ENCODE data around the gene GDF11.

DNA sequence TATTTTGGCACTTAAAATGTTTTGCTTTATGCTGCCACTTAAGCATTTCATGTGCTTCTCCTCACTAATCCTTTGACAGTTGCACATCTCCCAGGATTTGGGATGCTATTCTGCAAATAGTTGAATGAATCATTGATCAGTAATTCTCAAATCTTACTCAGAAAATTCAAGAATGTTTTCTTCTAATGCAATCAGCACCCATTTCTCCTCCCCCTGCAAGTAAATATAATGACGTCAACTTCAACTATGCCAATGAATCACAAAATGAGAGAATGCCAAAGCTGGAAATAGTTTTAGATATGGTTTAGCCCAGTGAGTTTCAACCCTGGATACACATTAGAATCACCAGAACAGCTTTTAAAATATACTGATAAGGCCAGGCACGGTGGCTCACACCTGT is 29.2 kb upstream of the GDF11 start:
- no peak for TF ChIP-seq POLR2AphosphoS5 (IDR thresholded peaks at IDR 0.05)
- TF ChIP-seq POLR2A (IDR thresholded peaks at IDR 0.05), result no peak

Measured in spleen (tissue), 3 donors.